ENCODE results near the gene SERINC2. TPM values are rescaled to one million over a fixed set of nuclear protein-coding genes. Genes with fewer than 3 reads are reported as not detected.
A peak's percentile ranks its signal among the peaks of the same experiment; 100 is the strongest.

SERINC2 gene
- total RNA-seq, 2 experiments from 2014 or later = 0.29 to 0.34 TPM

- H3K36me3 Mint-ChIP-seq = no peaks in the 10 kb centered on the region
- H3K4me1 Mint-ChIP-seq (ENCODE audit: low read depth) = peaks cover 4% of the 10 kb centered on the region
- H3K27ac Mint-ChIP-seq = no peak overlapping the region
- no peaks in the 10 kb centered on the region for H3K9me3 Mint-ChIP-seq
- no peak overlapping the region for H3K4me3 Mint-ChIP-seq
- no peak for DNase-seq
- intact Hi-C loops (cut with micrococcal nuclease) = no loop called here
- ChIA-PET CTCF (interaction anchor here (0.8 to 1.6 kb wide), 3 partner anchors 32 to 400 kb away, joined by 3 to 6 read pairs (median 3); no protein-coding TSS in a partner anchor), POLR2A (no interaction called here)
- H3K27me3 Mint-ChIP-seq = peaks cover 11% of the 10 kb centered on the region
Measured at GRCh38 chr1:31389616-31390015, 23.4 kb upstream of the SERINC2 start.

GRCh38 chr1:31390071-31390470, 22.9 kb upstream of the SERINC2 start:
- no peak overlapping the region for H3K27ac Mint-ChIP-seq
- H3K4me3 Mint-ChIP-seq = no peak overlapping the region
- no peaks in the 10 kb centered on the region for H3K9me3 Mint-ChIP-seq
- POLR2A ChIA-PET = no interaction called here
- no peak for DNase-seq
- intact Hi-C loops (cut with micrococcal nuclease) = no loop called here
- no peaks in the 10 kb centered on the region for H3K36me3 Mint-ChIP-seq
- peaks cover 7% of the 10 kb centered on the region for H3K4me1 Mint-ChIP-seq (ENCODE audit: low read depth)
- peaks cover 11% of the 10 kb centered on the region for H3K27me3 Mint-ChIP-seq
- CTCF ChIA-PET = interaction anchor here (1.3 to 1.6 kb wide), 3 partner anchors 32 to 159 kb away, joined by 3 to 6 read pairs (median 6); no protein-coding TSS in a partner anchor

- intact Hi-C loops (cut with micrococcal nuclease) = no loop called here
- Mint-ChIP-seq H3K27me3 (peaks cover 4% of the 10 kb centered on the region), H3K4me3 (no peak overlapping the region), H3K4me1 (ENCODE audit: low read depth) (peaks cover 8% of the 10 kb centered on the region), H3K36me3 (no peaks in the 10 kb centered on the region), H3K9me3 (no peaks in the 10 kb centered on the region), H3K27ac (no peak overlapping the region)
- ChIA-PET POLR2A (interaction anchor here (0.8 to 1.6 kb wide), 2 partner anchors 19 to 97 kb away, joined by 3 to 4 read pairs; partner anchors contain the start of genes SNRNP40 and ZCCHC17), CTCF (interaction anchor here (1.2 to 5.0 kb wide), 7 partner anchors 19 to 396 kb away, joined by 3 to 86 read pairs (median 11); partner anchors contain the start of genes SNRNP40 and ZCCHC17)
- no peak for DNase-seq
Measured at GRCh38 chr1:31393463-31393862, 19.6 kb upstream of the SERINC2 start.

- intact Hi-C loops (cut with micrococcal nuclease) = loop anchor here (1.0 kb wide), 2 partner anchors 28 to 155 kb away; no protein-coding TSS in a partner anchor
- peaks cover 4% of the 10 kb centered on the region for H3K27me3 Mint-ChIP-seq
- H3K9me3 Mint-ChIP-seq = no peaks in the 10 kb centered on the region
- peak; percentile 87 for DNase-seq
- peaks cover 8% of the 10 kb centered on the region for H3K4me1 Mint-ChIP-seq (ENCODE audit: low read depth)
- POLR2A ChIA-PET = interaction anchor here (1.6 kb wide), 1 partner anchor 20 kb away, joined by 4 read pairs; no protein-coding TSS in a partner anchor
- H3K27ac Mint-ChIP-seq = no peak overlapping the region
- H3K4me3 Mint-ChIP-seq = peak overlapping the region; percentile 75
- CTCF ChIA-PET = interaction anchor here (0.8 to 5.0 kb wide), 28 partner anchors 9 to 394 kb away, joined by 3 to 86 read pairs (median 6); partner anchors contain the start of genes FABP3, HCRTR1, PUM1 and SNRNP40
- no peaks in the 10 kb centered on the region for H3K36me3 Mint-ChIP-seq
Measured at GRCh38 chr1:31394584-31395193, 18.3 kb upstream of the SERINC2 start.

GRCh38 chr1:31396633-31397351, 16.2 kb upstream of the SERINC2 start:
- ChIA-PET CTCF (interaction anchor here (0.8 to 5.0 kb wide), 5 partner anchors 18 to 393 kb away, joined by 3 to 86 read pairs (median 11); no protein-coding TSS in a partner anchor), POLR2A (no interaction called here)
- H3K27me3 Mint-ChIP-seq = peaks cover 4% of the 10 kb centered on the region
- peaks cover 12% of the 10 kb centered on the region for H3K4me1 Mint-ChIP-seq (ENCODE audit: low read depth)
- intact Hi-C loops (cut with micrococcal nuclease) = no loop called here
- DNase-seq = no peak
- H3K27ac Mint-ChIP-seq = no peak overlapping the region
- no peaks in the 10 kb centered on the region for H3K36me3 Mint-ChIP-seq
- H3K4me3 Mint-ChIP-seq = no peak overlapping the region
- H3K9me3 Mint-ChIP-seq = no peaks in the 10 kb centered on the region

- ChIA-PET POLR2A (no interaction called here), CTCF (interaction anchor here (0.8 to 5.0 kb wide), 3 partner anchors 23 to 392 kb away, joined by 3 to 86 read pairs (median 75); no protein-coding TSS in a partner anchor)
- DNase-seq = no peak
- no peaks in the 10 kb centered on the region for H3K36me3 Mint-ChIP-seq
- H3K27ac Mint-ChIP-seq = no peak overlapping the region
- no peaks in the 10 kb centered on the region for H3K9me3 Mint-ChIP-seq
- intact Hi-C loops (cut with micrococcal nuclease) = no loop called here
- H3K4me3 Mint-ChIP-seq = no peak overlapping the region
- peaks cover 12% of the 10 kb centered on the region for H3K4me1 Mint-ChIP-seq (ENCODE audit: low read depth)
- H3K27me3 Mint-ChIP-seq = peaks cover 2% of the 10 kb centered on the region
Measured at GRCh38 chr1:31397360-31398095, 15.5 kb upstream of the SERINC2 start.

- POLR2A ChIA-PET = no interaction called here
- Mint-ChIP-seq H3K36me3 (no peaks in the 10 kb centered on the region), H3K9me3 (no peaks in the 10 kb centered on the region), H3K27me3 (no peaks in the 10 kb centered on the region), H3K4me1 (ENCODE audit: low read depth) (peaks cover 12% of the 10 kb centered on the region), H3K4me3 (no peak overlapping the region), H3K27ac (no peak overlapping the region)
- intact Hi-C loops (cut with micrococcal nuclease) = no loop called here
- CTCF ChIA-PET = interaction anchor here (0.7 kb wide), 1 partner anchor 151 kb away, joined by 3 read pairs; no protein-coding TSS in a partner anchor
- DNase-seq = no peak
Measured at GRCh38 chr1:31398246-31398645, 14.8 kb upstream of the SERINC2 start.

GRCh38 chr1:31399976-31400375, 13.0 kb upstream of the SERINC2 start:
- intact Hi-C loops (cut with micrococcal nuclease) = no loop called here

GRCh38 chr1:31400393-31400792, 12.6 kb upstream of the SERINC2 start:
- Mint-ChIP-seq H3K27me3 (peaks cover 1% of the 10 kb centered on the region), H3K4me3 (no peak overlapping the region), H3K36me3 (no peaks in the 10 kb centered on the region), H3K9me3 (no peaks in the 10 kb centered on the region), H3K4me1 (ENCODE audit: low read depth) (peaks cover 4% of the 10 kb centered on the region), H3K27ac (no peak overlapping the region)
- ChIA-PET CTCF (no interaction called here), POLR2A (no interaction called here)
- no peak for DNase-seq
- intact Hi-C loops (cut with micrococcal nuclease) = no loop called here

More at GRCh38 chr1:31399976-31400375, 13.0 kb upstream of the SERINC2 start:
- Mint-ChIP-seq H3K36me3 (no peaks in the 10 kb centered on the region), H3K4me1 (ENCODE audit: low read depth) (peaks cover 6% of the 10 kb centered on the region), H3K9me3 (no peaks in the 10 kb centered on the region), H3K27me3 (peaks cover under 1% of the 10 kb centered on the region), H3K27ac (no peak overlapping the region), H3K4me3 (no peak overlapping the region)
- POLR2A ChIA-PET = no interaction called here
- CTCF ChIA-PET = no interaction called here
- DNase-seq = no peak

GRCh38 chr1:31401241-31401640, 11.8 kb upstream of the SERINC2 start:
- Mint-ChIP-seq H3K9me3 (no peaks in the 10 kb centered on the region), H3K36me3 (no peaks in the 10 kb centered on the region), H3K4me1 (ENCODE audit: low read depth) (peaks cover 4% of the 10 kb centered on the region), H3K27ac (no peak overlapping the region), H3K27me3 (peaks cover 1% of the 10 kb centered on the region), H3K4me3 (no peak overlapping the region)
- ChIA-PET CTCF (no interaction called here), POLR2A (no interaction called here)
- DNase-seq = no peak
- intact Hi-C loops (cut with micrococcal nuclease) = no loop called here

- no peak overlapping the region for H3K4me3 Mint-ChIP-seq
- H3K4me1 Mint-ChIP-seq (ENCODE audit: low read depth) = no peaks in the 10 kb centered on the region
- H3K36me3 Mint-ChIP-seq = no peaks in the 10 kb centered on the region
- CTCF ChIA-PET = interaction anchor here (1.2 to 2.0 kb wide), 2 partner anchors 11 to 213 kb away, joined by 3 to 6 read pairs; no protein-coding TSS in a partner anchor
- no peak overlapping the region for H3K27ac Mint-ChIP-seq
- intact Hi-C loops (cut with micrococcal nuclease) = no loop called here
- peaks cover 12% of the 10 kb centered on the region for H3K27me3 Mint-ChIP-seq
- POLR2A ChIA-PET = interaction anchor here (0.6 kb wide), 1 partner anchor 407 kb away, joined by 4 read pairs; no protein-coding TSS in a partner anchor
- no peak for DNase-seq
- H3K9me3 Mint-ChIP-seq = no peaks in the 10 kb centered on the region
Measured at GRCh38 chr1:31405578-31406245, 7.3 kb upstream of the SERINC2 start.
